HUDEP-2 (cell line): Measurements from ENCODE around the gene ZNF382.
"Not testable (repeated sequence)": the region's sequence is repeated elsewhere in the genome, so short reads cannot be mapped to it uniquely, and the experiment has no call there.

Experiments
- DNase-seq, 76 experiments: peaks; one replicate each; lab custom pipeline; 2025; ENCODE audit not compliant: unreplicated experiment in 76 of 76; lab: John Stamatoyannopoulos, UW

ZNF382 gene

DNA sequence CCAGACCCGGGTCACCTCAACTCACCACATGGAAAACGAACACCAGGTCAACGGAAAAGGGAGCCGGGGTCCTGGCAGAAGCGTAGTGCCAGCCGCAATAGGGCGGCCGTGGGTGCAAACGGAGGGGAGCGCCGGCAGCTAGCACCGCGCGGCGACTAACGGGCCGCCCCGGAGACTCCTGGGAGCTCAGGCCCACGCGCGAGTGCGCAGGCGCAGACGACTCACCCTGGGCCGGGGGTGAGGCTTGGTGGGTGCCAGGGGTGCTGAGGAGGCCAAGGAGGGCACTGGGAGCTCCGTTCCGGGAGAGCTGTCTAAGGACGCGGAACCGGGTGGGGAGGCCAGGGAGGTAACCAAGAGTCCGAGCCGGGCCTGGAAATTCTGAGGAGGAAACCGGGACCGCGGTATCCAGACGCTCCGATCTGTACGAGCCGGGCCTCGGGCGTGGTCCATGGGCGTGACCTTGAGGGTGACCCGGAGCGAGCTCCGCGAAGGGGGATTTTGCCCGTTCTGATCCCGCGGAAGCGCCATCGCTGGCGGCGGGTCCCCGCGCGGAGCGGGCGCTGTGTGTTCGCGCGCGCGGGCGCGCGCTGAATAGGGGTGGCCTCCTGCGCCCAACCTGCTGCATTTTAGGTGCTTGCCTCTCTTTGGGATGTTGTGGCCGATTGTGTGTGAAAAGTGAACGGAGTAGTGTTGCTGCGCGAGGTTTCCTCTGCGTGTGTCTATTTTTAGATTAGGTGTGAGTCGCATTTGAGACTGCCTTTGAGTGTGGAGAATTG is at the start of gene ZNF382:
Gene ZNF382 (plus strand): TSS at position 213 of the 776 bp plus-strand sequence. CDS start 4,602 bp downstream, outside the sequence.
- DNase-seq = peak in 70 of 76 experiments; percentile 12 to 96 (median 67)

GRCh38 chr19:36564391-36564790 is 40.7 kb upstream of the ZNF382 start:
- DNase-seq = no peak

DNA sequence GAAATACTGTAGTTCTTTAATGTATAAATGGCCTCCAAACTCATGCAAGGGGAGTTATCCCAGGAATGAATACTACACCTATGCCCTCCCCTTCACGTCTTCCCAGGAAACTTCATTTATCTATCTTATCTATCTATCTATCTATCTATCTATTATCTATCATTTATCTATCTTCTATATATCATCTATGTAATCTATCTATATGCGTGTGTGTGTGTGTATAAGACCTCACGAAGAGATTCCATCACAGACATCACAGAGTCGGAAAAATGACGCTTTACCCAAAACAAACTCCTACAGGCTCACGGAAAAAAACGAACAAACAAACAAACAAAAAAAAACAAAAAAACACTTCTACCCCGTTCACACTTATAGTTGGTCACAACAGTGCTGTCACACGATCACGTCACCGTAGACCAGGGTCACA is 32.5 kb upstream of the ZNF382 start:
- DNase-seq = peak in 1 of 76 experiments; percentile 55

- DNase-seq = peak in 75 of 76 experiments; percentile 54 to 95 (median 84)
Observed at GRCh38 chr19:36573020-36573894, 31.9 kb upstream of the ZNF382 start, which contains the start of gene ZNF529. Gene ZNF529, minus strand, starts transcription at chr19:36573292. Its CDS starts 946 bp downstream, at chr19:36572346.

DNA sequence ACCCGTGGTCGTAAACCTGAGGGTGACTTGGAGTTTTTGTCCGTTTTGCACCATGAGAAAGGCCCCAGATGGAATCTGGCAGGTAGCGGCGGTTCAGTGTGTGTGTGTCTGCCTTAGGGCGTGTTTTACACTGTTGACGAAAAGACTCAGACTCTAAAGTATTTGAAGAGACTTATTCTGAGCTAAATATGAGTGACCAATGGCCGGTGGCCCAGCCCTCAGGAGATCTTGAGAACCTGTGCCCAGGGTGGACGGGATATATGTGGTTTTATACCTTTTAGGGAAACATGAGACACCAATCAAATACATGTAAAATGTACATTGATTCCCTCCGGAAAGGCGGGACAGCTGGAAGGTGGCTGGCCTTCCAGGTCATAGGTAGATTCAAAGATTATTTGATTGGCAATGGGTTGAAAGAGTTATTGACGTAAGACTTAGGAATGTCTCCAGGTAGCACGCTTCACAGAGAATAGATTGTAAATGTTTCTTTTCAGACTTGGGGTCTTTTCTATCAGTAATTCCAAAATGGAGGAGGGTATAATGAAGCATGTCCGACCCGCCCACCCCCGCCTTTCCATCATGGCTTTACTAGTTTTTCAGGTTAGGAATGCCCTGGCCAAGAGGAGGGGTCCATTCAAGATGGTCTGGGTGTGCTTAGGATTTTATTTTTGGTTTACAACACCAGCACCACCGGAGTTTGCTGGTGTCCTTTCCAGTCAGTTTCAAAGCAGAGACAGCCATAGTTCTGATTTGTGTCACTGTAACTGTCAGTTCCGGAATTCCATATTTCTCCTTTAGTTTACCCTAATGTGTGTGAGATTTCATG is 31.0 kb upstream of the ZNF382 start:
- DNase-seq = peak in 19 of 76 experiments; percentile 1 to 53 (median 24)

DNA sequence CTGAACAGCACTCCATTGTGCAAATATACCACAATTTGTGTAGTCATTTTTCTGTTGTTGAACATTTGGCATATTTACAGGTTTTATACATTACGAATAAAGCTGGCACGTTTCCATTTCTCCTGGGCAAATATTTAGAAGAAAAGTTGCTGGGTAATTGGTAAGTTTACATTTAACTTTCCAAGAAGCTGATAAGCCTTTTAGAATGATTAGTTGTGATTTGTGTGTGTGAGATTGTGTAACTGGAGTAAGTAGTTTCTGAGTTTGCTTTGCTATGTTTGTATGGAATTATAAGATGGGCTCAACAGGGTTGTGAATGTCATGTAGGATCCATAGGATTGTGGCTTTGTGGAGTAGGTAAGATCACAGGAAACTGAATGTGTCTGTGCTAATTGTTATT is 30.4 kb upstream of the ZNF382 start:
- peak in 1 of 76 experiments; percentile 6 for DNase-seq

GRCh38 chr19:36577271-36577996 is 27.7 kb upstream of the ZNF382 start:
- DNase-seq = no peak

GRCh38 chr19:36579255-36579654 is 25.9 kb upstream of the ZNF382 start:
- DNase-seq = no peak

DNA sequence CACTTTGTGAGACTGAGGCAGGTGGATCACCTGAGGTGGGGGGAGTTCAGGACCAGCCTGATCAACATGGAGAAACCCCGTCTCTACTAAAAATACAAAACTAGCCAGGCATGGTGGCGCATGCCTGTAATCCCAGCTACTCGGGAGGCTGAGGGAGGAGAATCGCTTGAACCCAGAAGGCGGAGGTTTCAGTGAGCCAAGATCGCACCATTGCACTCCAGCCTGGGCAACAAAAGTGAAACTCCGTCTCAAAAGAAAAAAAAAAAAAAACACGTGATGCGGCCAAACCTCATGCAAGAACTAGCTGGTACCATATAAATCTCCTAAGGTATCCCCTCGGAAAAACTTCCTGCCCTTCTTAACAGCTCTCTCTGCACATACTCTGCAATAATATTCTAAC is 2.4 kb upstream of the ZNF382 start:
- DNase-seq = not testable (repeated sequence)

DNA sequence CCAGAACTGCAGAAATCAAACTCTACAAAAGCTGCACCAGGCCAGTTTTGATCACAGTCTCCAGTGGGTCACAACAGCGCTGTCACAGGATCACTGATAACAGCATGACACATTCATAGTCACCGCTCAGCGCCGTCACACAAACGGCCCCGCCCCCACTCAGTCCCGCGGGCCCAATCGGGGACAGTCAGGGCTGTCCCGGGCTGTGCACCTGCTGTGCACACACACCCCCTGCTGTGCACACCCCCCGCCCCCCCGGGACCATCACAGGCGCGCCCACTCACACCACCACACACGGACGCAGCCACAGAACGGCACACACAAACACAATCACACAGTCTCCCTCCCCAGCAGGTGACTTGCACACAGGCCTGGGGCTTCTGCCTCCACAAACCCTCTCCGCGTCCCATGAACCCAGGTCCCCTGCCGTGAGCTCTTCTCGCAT is 435 bp upstream of the ZNF382 start:
- DNase-seq = peak in 74 of 76 experiments; percentile 15 to 92 (median 78)

GRCh38 chr19:36605877-36606478 is 865 bp downstream of the ZNF382 start:
- DNase-seq = peak in 4 of 76 experiments; percentile 23 to 43 (median 29)

DNA sequence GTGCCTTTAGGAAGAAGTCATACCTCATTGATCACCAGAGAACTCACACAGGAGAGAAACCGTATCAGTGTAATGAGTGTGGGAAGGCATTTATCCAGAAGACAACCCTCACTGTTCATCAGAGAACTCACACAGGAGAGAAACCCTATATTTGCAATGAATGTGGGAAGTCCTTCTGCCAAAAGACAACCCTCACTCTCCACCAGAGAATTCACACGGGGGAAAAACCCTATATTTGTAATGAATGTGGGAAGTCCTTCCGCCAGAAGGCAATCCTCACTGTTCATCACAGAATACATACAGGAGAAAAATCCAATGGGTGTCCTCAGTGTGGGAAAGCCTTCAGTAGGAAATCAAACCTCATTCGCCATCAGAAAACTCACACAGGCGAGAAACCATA is 21.9 kb downstream of the ZNF382 start:
- no peak for DNase-seq

- DNase-seq = no peak
Observed at GRCh38 chr19:36635342-36635741, 30.2 kb downstream of the ZNF382 start.

DNA sequence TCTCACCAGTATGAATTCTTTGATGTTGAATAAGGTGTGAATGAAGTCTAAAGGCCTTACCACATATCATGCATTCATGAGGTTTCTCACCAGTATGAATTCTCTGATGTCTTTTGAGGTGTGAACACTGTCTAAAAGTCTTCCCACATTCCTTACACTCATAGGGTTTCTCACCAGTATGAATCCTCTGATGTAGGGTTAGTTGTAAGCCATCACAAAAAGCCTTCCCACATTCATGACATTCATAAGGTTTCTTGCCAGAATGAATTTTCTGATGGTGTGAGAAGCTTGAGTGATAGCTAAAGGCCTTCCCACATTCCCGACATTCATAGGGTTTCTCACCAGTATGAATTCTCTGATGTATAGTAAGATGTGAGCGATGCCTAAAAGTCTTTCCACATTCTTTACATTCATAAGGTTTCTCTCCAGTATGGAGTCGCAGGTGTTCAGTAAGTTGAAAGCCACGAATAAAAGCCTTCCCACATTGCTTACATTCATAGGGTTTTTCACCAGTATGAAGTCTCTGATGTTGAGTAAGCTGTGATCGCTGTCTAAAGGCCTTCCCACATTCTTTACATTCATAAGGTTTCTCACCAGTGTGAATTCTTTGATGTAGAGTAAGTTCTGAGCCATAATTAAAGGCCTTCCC is 33.9 kb downstream of the ZNF382 start:
- no peak for DNase-seq

- no peak for DNase-seq
Observed at GRCh38 chr19:36646746-36647145, 41.6 kb downstream of the ZNF382 start.

DNA sequence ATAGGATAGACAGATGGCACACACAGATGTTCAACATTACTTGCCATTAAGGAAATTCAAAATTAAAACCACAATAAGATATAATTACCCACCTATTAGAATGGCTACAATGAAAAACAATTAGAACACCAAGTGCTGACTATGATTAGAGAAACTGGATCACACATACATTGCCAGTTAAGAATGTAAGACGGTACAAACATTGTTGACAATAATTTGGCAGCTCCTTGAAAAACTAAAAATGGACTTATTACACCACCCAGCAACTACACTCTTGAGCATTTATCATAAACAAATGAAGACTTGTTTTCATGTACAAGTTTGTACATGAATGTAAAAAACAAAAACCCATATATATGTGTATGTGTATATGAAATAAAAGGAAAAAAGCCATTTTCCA is 47.8 kb downstream of the ZNF382 start:
- no peak for DNase-seq

DNA sequence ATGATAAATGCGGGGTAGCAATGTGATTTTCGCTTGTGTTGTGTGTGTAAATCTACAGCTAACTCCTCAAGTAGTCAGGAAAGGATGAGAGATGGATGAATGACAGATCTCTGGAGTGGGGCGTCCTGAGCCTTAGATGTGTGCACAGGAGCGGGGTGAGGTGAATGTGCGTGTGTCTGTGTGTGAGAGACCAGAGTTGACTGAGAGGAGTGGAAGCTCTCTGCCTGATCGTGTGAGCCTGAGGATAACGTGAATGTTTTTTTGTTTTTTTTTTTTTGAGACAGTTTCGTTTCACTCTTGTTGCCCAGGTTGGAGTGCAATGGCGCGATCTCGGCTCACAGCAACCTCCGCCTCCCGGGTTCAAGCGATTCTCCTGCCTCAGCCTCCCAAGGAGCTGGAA is 60.7 kb downstream of the ZNF382 start:
- no peak for DNase-seq

- no peak for DNase-seq
Observed at GRCh38 chr19:36668646-36669045, 63.5 kb downstream of the ZNF382 start.

- DNase-seq = no peak
Observed at GRCh38 chr19:36672368-36672767, 67.3 kb downstream of the ZNF382 start.
